Liver (tissue), 9 donors: ENCODE measurements around the gene POLR3G. TPM values are rescaled to one million over a fixed set of nuclear protein-coding genes. Genes with fewer than 3 reads are reported as not detected.

ENCODE experiments used
- DNase-seq: peaks from one replicate; pipeline ENCODE4 v3.0.0-alpha.2; 2017; ENCODE audit warnings: low spot score
- H3K27ac ChIP-seq, 2 donors: one replicate each; pipeline ENCODE4 v1.7.0; 2013; ENCODE audit warnings: inconsistent platforms in 2 of 2, low read length in 2 of 2, control low read depth in 1 of 2, low read depth in 1 of 2, mild to moderate bottlenecking in 1 of 2
- H3K27me3 ChIP-seq, 4 donors: one replicate each; pipeline versions ENCODE4 v1.6.1 to v1.7.0; 2013; ENCODE audit warnings: low read length in 3 of 4, inconsistent platforms in 1 of 4, mild to moderate bottlenecking in 1 of 4, moderate library complexity in 1 of 4; ENCODE audit not compliant: control insufficient read depth in 4 of 4, insufficient read depth in 4 of 4
- H3K36me3 ChIP-seq, 4 donors: one replicate each; pipeline versions ENCODE4 v1.6.1 to v1.7.0; 2013; ENCODE audit warnings: low read length in 3 of 4, mild to moderate bottlenecking in 3 of 4, low read depth in 1 of 4, moderate library complexity in 1 of 4; ENCODE audit not compliant: control insufficient read depth in 4 of 4, insufficient read depth in 3 of 4
- H3K4me1 ChIP-seq, 4 donors: one replicate each; pipeline versions ENCODE4 v1.6.1 to v1.7.0; 2013; ENCODE audit warnings: low read length in 3 of 4, mild to moderate bottlenecking in 3 of 4, moderate library complexity in 1 of 4; ENCODE audit not compliant: control insufficient read depth in 4 of 4, insufficient read depth in 4 of 4
- H3K4me3 ChIP-seq, 3 donors: one replicate each; pipeline versions ENCODE4 v1.6.1 to v1.7.0; 2013; ENCODE audit warnings: low read length in 3 of 3, control low read depth in 1 of 3, low read depth in 1 of 3, mild to moderate bottlenecking in 1 of 3
- H3K9ac ChIP-seq, 2 donors: one replicate each; pipeline ENCODE4 v1.7.0; 2013; ENCODE audit warnings: low read length in 2 of 2, mild to moderate bottlenecking in 2 of 2, moderate library complexity in 2 of 2, control low read depth in 1 of 2, low read depth in 1 of 2
- H3K9me3 ChIP-seq, 4 donors: one replicate each; pipeline versions ENCODE4 v1.6.1 to v1.7.0; 2013; ENCODE audit warnings: low read length in 3 of 4; ENCODE audit not compliant: control insufficient read depth in 4 of 4
- ATF3 ChIP-seq: IDR thresholded peaks from 2 replicates; pipeline ENCODE4 v1.6.1; 2016; ENCODE audit warnings: antibody characterized with exemption
- EGR1 ChIP-seq, 2 donors: IDR thresholded peaks; 2 replicates each; pipeline ENCODE4 v1.6.1; 2016 to 2018; ENCODE audit warnings: antibody characterized with exemption in 2 of 2, low read depth in 2 of 2
- FOXA1 ChIP-seq: IDR thresholded peaks from 2 replicates; pipeline ENCODE4 v1.6.1; 2016; ENCODE audit warnings: antibody characterized with exemption
- GABPA ChIP-seq, 2 donors: IDR thresholded peaks in 1 of 2; conservative IDR thresholded peaks in 1 of 2; 2 replicates each; pipeline ENCODE4 v1.6.1; 2016; ENCODE audit warnings: antibody characterized with exemption in 2 of 2, mild to moderate bottlenecking in 1 of 2, moderate library complexity in 1 of 2
- HNF4A ChIP-seq, 2 donors: conservative IDR thresholded peaks; 2 replicates each; pipeline ENCODE4 v1.6.1; 2016; ENCODE audit warnings: antibody characterized with exemption in 2 of 2, mild to moderate bottlenecking in 2 of 2
- HNF4G ChIP-seq: IDR thresholded peaks from 2 replicates; pipeline ENCODE4 v1.6.1; 2016; ENCODE audit warnings: antibody characterized with exemption
- JUND ChIP-seq, 2 donors: IDR thresholded peaks; 2 replicates each; pipeline ENCODE4 v1.6.1; 2016; ENCODE audit warnings: antibody characterized with exemption in 2 of 2
- NR2F2 ChIP-seq: IDR thresholded peaks from 2 replicates; pipeline ENCODE4 v1.6.1; 2016; ENCODE audit warnings: antibody characterized with exemption
- RXRA ChIP-seq, 2 donors: IDR thresholded peaks; 2 replicates each; pipeline ENCODE4 v1.6.1; 2017 to 2018; ENCODE audit warnings: antibody characterized with exemption in 2 of 2, mild to moderate bottlenecking in 1 of 2
- SP1 ChIP-seq: IDR thresholded peaks from 2 replicates; pipeline ENCODE4 v1.6.1; 2018; ENCODE audit warnings: antibody characterized with exemption, mild to moderate bottlenecking
- TAF1 ChIP-seq: conservative IDR thresholded peaks from 2 replicates; pipeline ENCODE4 v1.6.1; 2016; ENCODE audit warnings: antibody characterized with exemption, mild to moderate bottlenecking
- YY1 ChIP-seq: IDR thresholded peaks from 2 replicates; pipeline ENCODE4 v1.6.1; 2016; ENCODE audit warnings: antibody characterized with exemption, mild to moderate bottlenecking
- WGBS: extraction: QIAGEN DNeasy Blood & Tissue Kit; methylation state at CpG from one replicate; pipeline ENCODE4 v1.1.7; 2013; 5-methylcytosine and 5-hydroxymethylcytosine counted together
- polyA plus RNA-seq, 2 donors: library from polyadenylated mRNA; stranded (reverse) in 1 of 2; unstranded in 1 of 2; fragments of 200-250 nt in 1 of 2; fragments of >200 nt in 1 of 2; fragmentation: Nextera tagmentation in 1 of 2; extraction: Ambion mirVana in 1 of 2; gene quantifications; one replicate each; pipeline versions ENCODE4 v1.2.1 to v1.2.3, GENCODE V29; 2013 to 2015
- total RNA-seq, 2 donors: library from RNA; depleted of rRNA; stranded (reverse); fragments of >200 nt; gene quantifications; one replicate each; pipeline ENCODE4 v1.2.3, GENCODE V29; 2014
- TF ChIP-seq, protein P1 (sequence below): IDR thresholded peaks from 2 replicates; pipeline ENCODE4 v1.6.1; 2016; ENCODE audit warnings: antibody characterized with exemption
- donor health status: healthy.
- donor health status: healthy.
- donor health status: healthy.
- donor health status: healthy.
- donor health status: healthy.

The POLR3G gene
- total and polyA plus RNA-seq, 4 donors = 0.75 to 2.8 (median 1.2) TPM

GRCh38 chr5:90503596-90503995 is 28.9 kb downstream of the POLR3G start:
- no peak for TF ChIP-seq TAF1
- no peaks in the 10 kb centered on the region for H3K27me3 ChIP-seq
- no peak overlapping the region for H3K4me3 ChIP-seq
- no peaks in the 10 kb centered on the region for H3K9me3 ChIP-seq
- no peaks in the 10 kb centered on the region for H3K36me3 ChIP-seq
- no peaks in the 10 kb centered on the region for H3K4me1 ChIP-seq
- no peak for DNase-seq
- H3K27ac ChIP-seq = no peak overlapping the region
- no peak overlapping the region for H3K9ac ChIP-seq
- WGBS = 88% methylated on average over 1 of the region's 1 CpG

- Histone ChIP-seq H3K36me3 (no peaks in the 10 kb centered on the region), H3K9ac (no peak overlapping the region), H3K27me3 (no peaks in the 10 kb centered on the region), H3K27ac (no peak overlapping the region), H3K9me3 (no peaks in the 10 kb centered on the region), H3K4me3 (no peak overlapping the region), H3K4me1 (no peaks in the 10 kb centered on the region)
- TF ChIP-seq EGR1 (IDR thresholded peaks at IDR 0.05; ENCODE audit: low read depth in 2 of 2) = no peak
- TF ChIP-seq ATF3 = no peak
- no peak for TF ChIP-seq NR2F2
- TF ChIP-seq SP1 = no peak
- TF ChIP-seq JUND (IDR thresholded peaks at IDR 0.05) = no peak
- TF ChIP-seq GABPA (IDR thresholded peaks at IDR 0.05 in 1 of 2, conservative IDR thresholded peaks at IDR 0.05 in 1 of 2) = no peak
- no peak for TF ChIP-seq YY1
- DNase-seq = no peak
- WGBS = 92% methylated on average over 2 of the region's 2 CpGs
Observed at GRCh38 chr5:90504743-90505142, 30.1 kb downstream of the POLR3G start.

DNA sequence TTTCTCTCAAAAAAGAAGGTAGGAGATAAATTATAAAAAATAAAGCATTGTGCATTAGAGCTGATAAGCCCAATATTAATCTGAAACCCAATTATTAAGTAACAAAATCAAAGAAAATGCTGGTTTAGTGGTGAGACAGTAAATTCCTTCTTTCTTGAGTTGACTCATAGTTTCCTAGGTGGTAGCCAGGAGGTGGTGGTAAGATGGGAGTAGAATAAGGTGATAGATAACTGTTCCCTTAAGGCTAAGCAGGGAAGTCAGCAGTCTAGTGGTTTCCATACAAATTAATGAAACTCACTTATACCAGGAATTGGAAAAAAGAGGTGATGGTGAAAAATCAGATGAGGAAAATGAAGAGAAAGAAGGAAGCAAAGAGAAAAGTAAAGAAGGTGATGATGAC is 31.6 kb downstream of the POLR3G start:
- TF ChIP-seq JUND (IDR thresholded peaks at IDR 0.05) (no peak), HNF4G (no peak), RXRA (IDR thresholded peaks at IDR 0.05) (no peak), GABPA (IDR thresholded peaks at IDR 0.05 in 1 of 2, conservative IDR thresholded peaks at IDR 0.05 in 1 of 2) (no peak), SP1 (no peak), TAF1 (no peak)
- TF ChIP-seq, protein P1, sequence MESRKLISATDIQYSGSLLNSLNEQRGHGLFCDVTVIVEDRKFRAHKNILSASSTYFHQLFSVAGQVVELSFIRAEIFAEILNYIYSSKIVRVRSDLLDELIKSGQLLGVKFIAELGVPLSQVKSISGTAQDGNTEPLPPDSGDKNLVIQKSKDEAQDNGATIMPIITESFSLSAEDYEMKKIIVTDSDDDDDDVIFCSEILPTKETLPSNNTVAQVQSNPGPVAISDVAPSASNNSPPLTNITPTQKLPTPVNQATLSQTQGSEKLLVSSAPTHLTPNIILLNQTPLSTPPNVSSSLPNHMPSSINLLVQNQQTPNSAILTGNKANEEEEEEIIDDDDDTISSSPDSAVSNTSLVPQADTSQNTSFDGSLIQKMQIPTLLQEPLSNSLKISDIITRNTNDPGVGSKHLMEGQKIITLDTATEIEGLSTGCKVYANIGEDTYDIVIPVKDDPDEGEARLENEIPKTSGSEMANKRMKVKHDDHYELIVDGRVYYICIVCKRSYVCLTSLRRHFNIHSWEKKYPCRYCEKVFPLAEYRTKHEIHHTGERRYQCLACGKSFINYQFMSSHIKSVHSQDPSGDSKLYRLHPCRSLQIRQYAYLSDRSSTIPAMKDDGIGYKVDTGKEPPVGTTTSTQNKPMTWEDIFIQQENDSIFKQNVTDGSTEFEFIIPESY = no peak
- no peaks in the 10 kb centered on the region for H3K36me3 ChIP-seq

GRCh38 chr5:90510438-90510837 is 35.8 kb downstream of the POLR3G start:
- Histone ChIP-seq H3K27me3 (no peaks in the 10 kb centered on the region), H3K9ac (no peak overlapping the region), H3K9me3 (no peaks in the 10 kb centered on the region), H3K36me3 (no peaks in the 10 kb centered on the region), H3K27ac (no peak overlapping the region), H3K4me3 (no peak overlapping the region), H3K4me1 (peaks cover 0 to 5% (median under 1%) of the 10 kb centered on the region in 4 donors)
- no peak for TF ChIP-seq FOXA1
- TF ChIP-seq RXRA (IDR thresholded peaks at IDR 0.05) = peak in 1 of 2 donors; percentile 84
- TF ChIP-seq SP1 = peak; percentile 7
- TF ChIP-seq HNF4A (conservative IDR thresholded peaks at IDR 0.05) = peak in 1 of 2 donors; percentile 51
- 79% methylated on average over 1 of the region's 1 CpG for WGBS
- no peak for DNase-seq

More for the DNA sequence above, 31.6 kb downstream of the POLR3G start:
- Histone ChIP-seq H3K27ac (no peak overlapping the region), H3K27me3 (no peaks in the 10 kb centered on the region), H3K9ac (no peak overlapping the region), H3K4me3 (no peak overlapping the region), H3K4me1 (no peaks in the 10 kb centered on the region), H3K9me3 (no peaks in the 10 kb centered on the region)
- no peak for DNase-seq
